ENCODE data around the gene WHRN.

Gene WHRN

DNA sequence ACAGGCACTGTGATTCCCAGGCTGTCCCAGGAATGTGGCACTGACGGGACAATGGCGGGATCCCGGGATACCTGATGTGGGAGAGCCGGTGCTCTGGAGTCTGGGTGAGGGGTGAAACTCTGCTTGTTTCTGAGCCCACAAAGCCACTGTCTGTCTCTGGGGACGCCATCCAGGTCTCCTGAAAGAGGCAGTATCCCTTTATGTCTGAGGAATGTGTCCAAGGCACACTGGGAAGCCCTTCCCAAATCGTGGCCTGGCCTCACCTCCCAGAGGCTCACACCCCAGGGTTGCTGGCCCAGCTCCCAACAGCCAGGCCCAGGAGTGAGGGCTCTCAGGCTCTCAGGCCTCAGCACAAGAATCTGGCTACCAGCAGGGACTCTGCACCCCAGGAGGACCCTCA, 148.5 kb downstream of the WHRN start:
- DNase-seq: no peak

DNA sequence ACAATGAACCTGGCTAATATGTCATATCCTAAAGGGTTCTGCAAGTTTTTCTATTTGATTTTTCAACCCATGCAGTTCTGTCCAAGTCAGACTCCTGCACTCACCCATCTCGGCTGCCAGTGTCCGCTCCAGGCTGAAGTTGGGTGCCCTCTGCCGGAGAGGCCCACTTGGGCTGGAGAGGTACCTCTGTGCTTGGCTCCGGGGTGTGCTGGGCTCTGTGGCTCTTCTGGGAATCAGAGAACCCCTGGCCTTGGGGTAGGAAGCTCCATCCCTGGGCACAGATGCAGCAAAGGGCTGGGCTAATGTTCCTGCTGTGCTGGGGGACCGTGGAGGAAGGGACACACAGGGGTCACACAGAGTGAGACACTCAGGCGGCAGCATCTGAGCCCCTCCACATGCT, 149.5 kb downstream of the WHRN start:
- DNase-seq: no peak

Data from NCI-H526 treated with DMSO at 0.1 percent for 48 hours (cell line).